NCI-H69 (cell line): ENCODE data around the gene VAV3.

Source experiments
- DNase-seq: peaks from one replicate; lab custom pipeline; 2025; lab: John Stamatoyannopoulos, UW

Gene VAV3

DNA sequence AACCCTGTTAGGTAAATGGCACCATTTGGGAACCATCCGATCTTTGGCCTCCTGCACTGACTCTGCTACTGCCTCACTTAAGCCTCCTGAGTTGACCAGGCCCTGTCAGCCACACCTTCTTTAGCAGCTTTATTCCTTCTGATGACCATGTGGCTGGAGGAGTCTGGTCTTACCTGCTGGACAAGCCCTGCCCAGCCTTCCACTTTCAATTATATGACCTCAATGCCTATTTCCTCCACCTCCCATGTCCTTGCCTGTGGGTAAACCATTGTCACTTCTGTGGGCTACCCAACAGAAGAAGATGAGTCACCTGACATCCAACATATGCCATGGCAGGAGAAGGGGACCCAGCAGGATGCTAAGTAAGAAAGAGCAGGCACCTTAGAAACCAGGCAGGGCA, 430.3 kb downstream of the VAV3 start:
- peak; percentile 63 for DNase-seq

DNA sequence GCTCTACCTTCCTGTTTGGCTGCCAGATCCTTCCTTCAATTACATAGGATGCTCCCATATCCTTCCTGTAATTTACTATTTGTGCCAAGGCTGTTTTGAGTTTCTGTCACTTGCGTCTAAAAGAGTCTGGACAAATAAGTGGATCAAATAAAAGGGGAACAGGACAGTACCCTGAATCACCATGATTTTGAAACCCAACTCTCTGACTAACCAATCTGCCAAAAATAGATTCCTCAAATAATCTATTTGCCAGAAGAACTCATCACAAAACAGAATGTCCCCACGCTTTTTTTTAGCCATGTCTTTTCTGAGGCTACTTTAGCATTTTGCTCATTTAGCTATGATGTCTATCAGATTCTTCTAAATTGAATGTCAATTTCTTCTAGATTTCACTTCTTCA, 431.5 kb downstream of the VAV3 start:
- DNase-seq = no peak

DNA sequence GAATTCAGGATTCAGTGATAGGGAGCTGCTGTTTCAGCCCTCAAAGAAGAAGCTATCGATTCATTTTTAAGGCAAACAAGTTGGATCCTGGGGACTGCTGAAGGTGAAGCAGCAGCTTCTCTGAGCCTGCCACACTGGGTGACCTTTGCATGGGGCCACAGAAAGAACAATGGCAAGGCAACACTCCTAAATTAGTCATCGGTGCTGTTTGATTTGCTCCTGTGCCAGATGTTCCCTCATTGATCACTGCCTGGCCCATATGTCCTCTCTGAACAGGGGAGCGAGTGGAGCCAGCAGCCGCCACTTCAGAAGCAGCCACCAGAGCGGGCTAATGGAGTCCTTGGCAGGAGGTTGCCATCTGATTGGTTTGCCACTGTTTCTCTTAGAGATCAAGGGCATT, 432.7 kb downstream of the VAV3 start:
- DNase-seq = peak; percentile 90

DNA sequence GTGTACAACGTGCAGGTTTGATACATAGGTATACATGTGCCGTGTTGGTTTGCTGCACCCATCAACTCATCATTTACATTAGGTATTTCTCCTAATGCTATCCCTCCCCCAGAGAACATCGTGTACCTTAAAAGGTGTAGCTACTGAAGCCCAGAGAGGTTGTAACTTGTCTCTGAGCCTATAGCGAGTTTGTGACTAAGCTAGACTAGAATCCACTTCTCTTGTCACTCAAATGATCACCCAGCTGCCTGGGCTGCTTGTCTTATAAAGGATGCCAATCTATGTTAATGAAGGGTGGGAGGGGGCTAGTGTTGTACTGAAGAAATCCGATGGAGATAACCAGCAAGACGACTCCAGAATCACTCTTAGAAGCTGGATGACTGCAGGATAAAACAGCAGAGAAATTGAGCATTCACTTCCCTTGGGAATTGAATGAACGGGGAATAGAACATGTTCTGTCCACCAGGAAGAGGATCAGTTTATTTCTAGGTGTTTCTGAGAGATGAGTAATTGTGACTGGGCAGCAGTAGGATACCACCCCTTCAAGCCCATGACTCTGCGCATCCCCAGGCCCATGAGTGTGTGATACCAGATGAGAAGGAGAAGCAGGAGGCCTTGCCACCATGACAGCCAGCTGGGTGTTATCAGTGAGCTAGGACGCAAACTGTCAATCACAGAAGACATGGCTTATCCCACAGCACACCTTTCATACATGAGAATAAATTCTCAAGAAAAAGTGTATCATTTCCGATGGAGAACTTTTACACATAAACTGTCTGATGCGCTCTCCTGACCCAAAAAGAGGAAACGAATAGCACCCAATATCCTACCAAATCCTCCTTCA, 433.7 kb downstream of the VAV3 start:
- DNase-seq = no peak

DNA sequence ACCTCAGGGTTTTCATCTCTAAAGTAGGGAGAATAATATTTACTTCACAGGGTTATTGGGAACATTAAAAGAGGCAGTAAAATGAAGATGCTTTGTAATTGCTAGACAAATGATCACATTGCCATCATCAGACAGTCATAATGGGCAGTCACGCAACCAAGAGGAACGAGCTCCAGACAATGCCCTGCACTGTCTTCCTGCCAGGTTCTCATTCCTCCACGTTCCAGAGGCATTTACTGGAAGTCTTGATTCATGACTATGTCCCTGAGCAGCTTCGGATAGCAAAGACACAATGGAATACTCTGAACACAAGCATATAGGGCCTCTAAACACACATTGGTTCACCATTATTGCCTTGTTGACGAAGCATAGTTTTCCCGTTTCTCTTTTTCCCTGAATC, 434.4 kb downstream of the VAV3 start:
- peak; percentile 25 for DNase-seq

DNA sequence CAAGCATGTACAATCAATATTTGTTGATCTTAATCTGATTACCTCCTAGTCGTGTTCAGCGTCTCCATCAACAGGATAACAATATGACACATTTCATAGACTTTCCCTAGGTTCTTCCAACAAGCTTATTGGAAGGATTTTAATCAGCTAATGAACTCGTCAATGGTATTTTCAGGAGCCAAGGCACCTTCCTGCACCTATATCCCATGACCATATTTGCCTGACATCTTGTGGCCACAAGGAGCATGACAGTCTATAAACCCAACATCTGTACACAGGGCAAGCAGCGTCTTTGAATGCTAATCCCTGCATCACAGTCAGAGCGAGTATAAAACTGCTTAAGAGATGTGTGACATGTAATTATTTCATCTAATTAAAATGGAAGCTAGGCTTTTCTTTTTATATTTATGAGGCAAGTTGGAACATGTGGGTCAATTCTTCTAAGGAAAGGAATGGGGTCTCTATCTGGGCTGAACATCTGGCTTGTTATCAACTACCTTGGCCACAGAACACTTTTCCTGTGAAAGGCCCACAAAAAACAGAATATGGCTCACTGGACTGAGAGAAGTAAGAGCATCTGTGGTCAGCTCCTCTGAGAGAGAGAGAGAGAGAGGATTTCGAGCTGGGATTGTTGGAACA, 435.4 kb downstream of the VAV3 start:
- peak; percentile 82 for DNase-seq

DNA sequence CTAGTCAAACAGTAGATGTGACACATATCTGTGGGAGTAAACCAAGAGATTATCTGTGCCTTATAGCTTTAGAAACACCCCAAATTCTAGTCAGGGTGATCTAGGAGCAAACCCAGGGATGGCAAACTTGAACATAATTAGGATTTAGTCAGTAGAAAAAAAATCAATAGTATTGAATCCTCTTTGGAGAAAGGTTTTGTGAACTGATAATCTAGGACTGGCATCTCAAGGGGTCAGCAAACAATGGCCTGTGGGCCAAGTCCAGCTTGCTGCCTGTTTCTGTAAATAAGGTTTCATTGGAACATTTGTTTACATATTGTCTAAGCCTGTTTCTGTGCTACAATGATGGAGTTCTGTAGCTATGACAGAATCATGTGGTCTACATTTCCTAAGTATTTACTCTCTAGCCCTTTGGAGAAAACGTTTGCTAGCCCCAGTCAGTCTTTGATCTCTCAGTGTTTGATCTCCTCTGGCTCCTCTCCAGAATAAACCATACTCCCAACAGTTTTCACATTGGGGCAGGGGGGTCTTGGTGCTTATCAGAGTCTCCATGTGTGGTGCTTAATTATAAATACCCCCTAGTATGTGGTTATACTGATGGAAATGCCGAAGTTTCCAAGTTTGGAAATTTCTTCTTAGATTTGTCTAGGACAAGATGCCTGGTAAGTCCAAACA, 438.3 kb downstream of the VAV3 start:
- peak; percentile 32 for DNase-seq

DNA sequence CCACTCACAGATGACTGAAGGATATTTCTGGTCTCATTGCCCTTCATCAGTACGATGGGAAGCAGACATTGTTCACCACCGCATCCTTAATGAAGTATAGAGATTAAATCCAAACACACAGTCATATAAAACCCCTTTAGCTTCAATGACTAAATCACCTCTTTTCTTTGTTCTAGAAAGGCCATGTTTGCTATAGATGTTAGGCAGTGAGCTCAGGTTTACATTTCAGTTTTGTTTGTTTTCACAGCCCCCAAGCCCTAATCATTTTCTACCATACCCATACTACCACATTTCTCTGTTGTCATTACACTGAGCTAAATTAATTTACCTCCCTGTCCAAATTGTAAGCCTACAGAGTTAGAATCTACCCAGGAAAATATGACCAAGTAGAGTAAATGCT, 439.0 kb downstream of the VAV3 start:
- DNase-seq = peak; percentile 68

DNA sequence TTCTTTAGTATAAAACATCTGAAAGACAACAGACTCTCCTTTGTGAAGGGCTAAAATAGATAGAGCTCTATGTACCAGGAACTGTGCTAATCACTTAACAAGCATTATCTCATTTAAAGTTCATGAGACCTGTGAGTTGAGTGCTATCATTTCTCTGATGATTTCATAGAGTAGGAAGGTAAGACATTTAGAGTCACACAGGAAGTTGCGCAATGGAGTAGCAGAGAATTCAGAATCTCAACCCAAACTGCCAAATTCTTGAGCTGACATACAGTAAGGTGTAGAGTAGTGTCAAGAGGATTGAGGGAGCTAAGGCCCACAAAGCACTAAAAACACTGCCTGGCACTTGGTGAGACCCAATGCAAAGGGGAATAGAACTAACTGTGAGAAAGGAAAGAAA, 439.8 kb downstream of the VAV3 start:
- no peak for DNase-seq

DNA sequence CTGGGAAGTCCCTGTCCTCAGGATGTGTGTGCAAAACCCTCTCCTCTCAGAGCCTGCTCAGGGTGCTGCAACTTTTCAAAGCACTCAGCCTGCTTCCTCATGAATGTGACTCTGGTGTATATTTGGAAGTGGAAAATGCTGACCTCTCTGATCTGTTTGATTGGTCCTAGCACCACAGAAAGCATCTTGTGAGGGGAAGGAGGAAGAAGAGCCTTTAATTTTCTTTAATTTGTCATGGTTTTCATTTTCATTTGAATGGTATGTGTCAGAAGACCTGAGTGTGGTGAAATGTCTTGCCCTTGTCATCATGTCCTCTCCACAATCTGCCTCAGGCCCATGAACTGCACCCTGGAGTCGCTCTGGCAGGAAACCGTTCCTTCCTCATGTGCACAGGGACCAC, 440.7 kb downstream of the VAV3 start:
- DNase-seq = peak; percentile 12

DNA sequence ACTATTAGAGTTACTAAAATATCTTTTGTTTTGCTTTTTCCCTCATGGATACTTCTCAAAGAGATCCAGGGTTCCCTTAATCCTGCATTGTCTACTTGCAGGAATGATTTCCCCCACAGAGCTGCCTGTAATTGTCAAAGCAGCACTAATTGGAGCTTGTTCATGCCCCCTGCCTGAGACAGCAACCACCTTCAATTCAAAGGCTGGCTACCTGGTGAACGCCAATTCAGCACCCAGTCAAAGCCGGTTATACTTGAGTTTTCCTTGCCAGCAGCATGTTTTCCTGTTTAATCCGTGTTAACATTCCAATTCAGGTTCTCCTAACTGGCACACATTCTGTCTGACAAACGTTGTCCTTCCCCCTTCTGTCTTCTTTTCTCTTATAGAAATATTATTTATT, 441.2 kb downstream of the VAV3 start:
- peak; percentile 73 for DNase-seq

DNA sequence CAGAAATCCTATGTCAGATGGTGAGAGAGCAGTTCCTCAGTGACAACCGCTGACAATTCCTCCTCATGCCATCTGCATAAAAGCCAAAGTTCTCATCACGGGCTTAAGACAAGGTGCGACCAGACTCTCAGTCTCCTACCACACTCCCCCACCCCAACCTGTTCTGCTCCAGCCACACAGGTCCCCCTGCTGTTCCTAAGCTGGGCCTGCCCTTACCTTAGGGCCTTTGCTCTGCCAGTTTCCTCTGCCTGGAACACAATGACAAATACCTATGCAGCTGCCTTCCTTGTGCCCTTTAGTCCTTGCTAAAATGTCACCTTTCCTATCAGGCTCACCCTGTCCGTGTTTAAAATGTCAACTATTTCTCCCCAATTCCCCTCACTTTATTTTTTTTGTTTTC, 441.9 kb downstream of the VAV3 start:
- DNase-seq = peak; percentile 4
